Measurements from ENCODE around the gene MRGPRF. TPM values are rescaled to one million over a fixed set of nuclear protein-coding genes. Genes with fewer than 3 reads are reported as not detected.

Gene MRGPRF, protein sequence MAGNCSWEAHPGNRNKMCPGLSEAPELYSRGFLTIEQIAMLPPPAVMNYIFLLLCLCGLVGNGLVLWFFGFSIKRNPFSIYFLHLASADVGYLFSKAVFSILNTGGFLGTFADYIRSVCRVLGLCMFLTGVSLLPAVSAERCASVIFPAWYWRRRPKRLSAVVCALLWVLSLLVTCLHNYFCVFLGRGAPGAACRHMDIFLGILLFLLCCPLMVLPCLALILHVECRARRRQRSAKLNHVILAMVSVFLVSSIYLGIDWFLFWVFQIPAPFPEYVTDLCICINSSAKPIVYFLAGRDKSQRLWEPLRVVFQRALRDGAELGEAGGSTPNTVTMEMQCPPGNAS
- total RNA-seq (2014; rRNA removed; shearing (Covaris generic)): 0.35 and 0.51 TPM in 2 replicates

DNA sequence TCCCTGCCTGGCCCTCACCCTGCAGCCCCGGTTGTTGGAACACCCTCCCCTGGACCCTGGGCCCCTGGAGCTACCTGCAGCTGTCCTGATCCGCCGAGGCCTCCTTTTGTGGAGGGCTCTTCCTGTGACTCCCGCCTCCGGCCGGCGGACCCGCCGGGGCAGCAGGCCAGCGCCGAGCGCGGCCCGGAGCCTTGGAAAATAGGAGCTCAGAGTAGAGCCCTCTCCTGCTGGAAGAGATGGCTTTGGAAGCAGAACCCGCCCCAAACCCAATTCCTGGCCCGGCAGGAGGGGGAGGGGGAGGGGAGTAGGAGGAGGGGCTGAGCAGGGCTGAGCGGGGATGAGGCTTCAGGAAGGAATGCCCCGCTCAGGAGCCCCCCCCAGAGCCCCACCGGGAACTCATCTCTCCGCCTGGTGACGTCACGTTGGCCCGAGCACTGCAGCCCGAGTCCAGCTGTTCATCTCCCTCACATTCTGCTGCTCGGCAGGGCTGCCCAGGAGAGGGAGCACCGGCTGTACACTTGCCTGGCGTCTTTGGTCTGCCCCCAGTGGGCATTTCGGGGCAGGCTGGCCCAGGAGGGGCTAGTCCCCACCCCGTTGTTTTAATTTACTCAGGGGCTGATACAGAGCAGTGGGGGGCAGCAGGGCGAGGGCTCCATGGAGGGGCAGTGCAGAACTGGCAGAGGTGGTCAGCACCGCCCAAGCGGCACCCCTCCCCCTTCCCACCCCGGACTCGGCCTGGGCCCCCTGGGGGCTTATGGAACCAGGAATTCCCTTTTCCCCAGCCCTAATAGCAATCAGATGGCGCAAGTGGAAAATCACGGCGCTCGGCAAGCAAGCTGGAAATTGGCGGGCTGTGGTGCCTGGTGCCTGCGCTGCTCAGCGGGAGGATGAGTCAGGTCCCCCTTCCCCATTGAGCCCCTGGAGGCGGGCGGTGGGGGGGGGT lies at the start of gene MRGPRF:
MRGPRF (minus strand) TSS at position 238 of the 943 bp plus-strand sequence. CDS start 3,345 bp downstream, outside the sequence.
- H3K27ac ChIP-seq: no peak within 1 kb of the TSS
- H3K27me3 ChIP-seq: no peaks in the 10 kb centered on the region; the same call in 1 of the 2 replicates
- H3K4me1 ChIP-seq: peaks cover 13% of the 10 kb centered on the region; the same call in 1 of the 2 replicates
- H3K36me3 ChIP-seq: no peaks in the 10 kb centered on the region
- DNase-seq: peak; percentile 72 to 73
- peak within 1 kb of the TSS; percentile 49 for H3K4me3 ChIP-seq
- no peaks in the 10 kb centered on the region for H3K9me3 ChIP-seq (replicated peaks)

DNA sequence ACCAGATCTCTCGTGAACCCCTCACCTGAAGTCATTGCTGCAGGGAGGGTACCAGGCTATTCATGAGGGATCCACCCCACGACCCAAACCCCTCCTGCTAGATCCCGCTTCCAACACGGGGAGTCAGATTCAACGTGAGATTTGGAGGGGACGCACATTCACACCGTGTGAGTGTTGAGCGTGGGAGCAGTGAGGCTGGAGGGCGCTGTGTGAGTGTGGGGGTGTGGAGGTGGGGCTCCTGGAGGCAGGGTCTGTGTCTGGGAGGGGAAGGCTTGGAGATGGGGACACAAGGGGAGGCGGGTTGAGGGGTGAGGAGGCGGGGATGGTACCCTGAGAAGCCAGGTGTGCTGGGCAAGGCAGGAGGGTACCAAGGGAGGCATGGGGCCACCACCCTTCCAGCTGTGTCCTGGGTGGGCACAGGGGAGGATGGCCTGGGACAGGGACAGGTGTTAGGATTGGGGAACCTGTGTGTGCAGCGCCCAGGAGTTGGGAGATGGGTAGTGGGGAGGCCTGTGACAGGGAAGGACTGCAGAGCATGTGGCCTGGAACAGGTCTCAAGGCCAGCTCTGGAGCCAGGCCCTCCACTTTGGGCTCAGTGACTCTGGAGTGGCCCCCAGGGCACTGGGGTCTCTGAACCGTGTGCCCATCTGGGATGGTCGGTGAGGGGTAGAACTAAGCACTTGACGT lies 49.3 kb upstream of the MRGPRF start:
- no peaks in the 10 kb centered on the region for H3K27me3 ChIP-seq
- no peak overlapping the region for H3K4me3 ChIP-seq
- no peak overlapping the region for H3K27ac ChIP-seq
- DNase-seq: no peak
- no peaks in the 10 kb centered on the region for H3K9me3 ChIP-seq (replicated peaks)
- no peaks in the 10 kb centered on the region for H3K4me1 ChIP-seq
- H3K36me3 ChIP-seq: no peaks in the 10 kb centered on the region

DNA sequence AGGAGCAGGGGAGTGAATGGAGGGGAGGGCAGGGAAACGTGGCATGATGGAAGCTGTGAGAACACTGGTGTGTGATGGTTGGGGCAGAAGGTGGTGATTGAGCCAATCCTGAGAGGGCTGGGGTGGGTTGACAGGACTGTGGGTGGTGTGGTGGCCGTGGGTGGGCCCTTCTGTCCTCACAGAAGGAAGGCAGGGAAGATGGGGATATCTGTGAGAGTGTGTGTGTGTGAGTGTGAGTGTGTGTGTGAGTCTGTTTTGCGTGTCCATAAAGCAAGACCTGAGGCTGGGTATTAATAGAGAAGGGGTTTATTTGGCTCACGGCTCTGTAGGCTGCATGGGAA lies 48.6 kb upstream of the MRGPRF start:
- H3K36me3 ChIP-seq: no peaks in the 10 kb centered on the region
- no peak overlapping the region for H3K27ac ChIP-seq
- H3K9me3 ChIP-seq (replicated peaks): no peaks in the 10 kb centered on the region
- DNase-seq: no peak
- H3K27me3 ChIP-seq: no peaks in the 10 kb centered on the region
- no peaks in the 10 kb centered on the region for H3K4me1 ChIP-seq
- no peak overlapping the region for H3K4me3 ChIP-seq

DNA sequence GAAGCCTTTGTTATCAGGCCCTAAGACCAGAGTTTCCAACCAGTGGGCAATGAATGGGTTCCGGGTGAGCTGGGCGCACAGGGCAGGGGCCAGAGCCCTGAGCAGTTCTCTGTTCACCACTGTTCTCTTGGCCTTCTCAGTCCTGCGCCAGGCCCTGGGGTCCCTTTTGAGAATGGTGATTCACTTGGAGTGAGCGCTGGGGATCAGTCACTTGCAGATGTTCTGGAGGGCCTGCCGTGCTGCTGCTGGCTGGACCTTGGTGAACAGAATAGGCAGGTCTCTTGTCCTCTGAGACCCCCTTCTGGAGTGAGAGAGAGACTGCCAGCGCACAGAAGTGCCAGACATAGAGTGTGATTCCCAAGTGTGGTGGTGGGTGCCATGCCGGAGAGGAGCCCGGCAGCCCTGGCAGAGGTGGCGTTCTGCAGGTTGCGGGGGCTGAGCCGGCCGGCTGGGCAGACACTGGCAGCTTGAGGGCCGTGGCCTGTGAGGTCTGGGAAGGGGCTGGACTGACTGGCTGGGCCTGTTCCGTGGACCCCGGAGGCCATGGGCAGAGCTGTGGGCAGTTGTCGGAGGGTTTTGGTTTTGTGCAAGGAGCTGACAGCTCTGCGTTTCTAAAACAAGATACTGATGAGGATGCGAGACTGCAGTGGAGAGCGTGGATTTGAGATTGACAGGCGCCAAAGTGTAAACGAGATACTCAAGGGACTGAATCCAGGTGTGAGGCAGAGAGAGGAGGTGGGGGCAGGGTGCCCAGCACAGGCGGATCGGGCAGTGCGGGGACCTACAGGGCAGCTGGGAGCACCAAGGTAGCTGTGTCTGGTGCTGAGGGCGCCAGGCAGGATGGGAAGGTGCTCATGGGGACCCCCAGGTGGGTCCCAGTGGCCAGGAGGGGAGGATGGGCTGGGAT lies 48.0 kb upstream of the MRGPRF start:
- Histone ChIP-seq H3K27me3 (no peaks in the 10 kb centered on the region), H3K36me3 (no peaks in the 10 kb centered on the region)
- no peak for DNase-seq

DNA sequence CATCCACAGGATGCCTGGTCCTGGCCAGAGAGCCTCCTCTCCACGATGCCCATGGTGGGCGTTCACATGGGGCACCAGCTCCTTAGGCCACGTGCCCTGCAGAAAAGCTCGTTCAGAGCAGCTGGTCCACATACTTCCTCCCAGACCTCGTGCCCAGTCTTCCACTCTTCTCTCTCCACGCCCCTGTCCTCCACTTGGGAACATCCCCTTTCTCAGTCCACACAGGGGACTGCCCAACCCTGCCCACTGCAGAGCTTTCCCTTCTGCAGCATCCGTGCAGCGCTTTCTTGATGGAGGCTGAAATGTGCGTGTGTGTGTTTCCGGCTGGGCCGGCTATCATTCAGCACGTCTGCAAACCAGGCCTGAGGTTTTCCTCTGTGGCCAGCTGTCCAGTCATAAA lies 46.9 kb upstream of the MRGPRF start:
- Histone ChIP-seq H3K4me3 (no peak overlapping the region), H3K27ac (no peak overlapping the region), H3K9me3 (replicated peaks) (no peaks in the 10 kb centered on the region), H3K27me3 (no peaks in the 10 kb centered on the region), H3K4me1 (no peaks in the 10 kb centered on the region), H3K36me3 (no peaks in the 10 kb centered on the region)
- DNase-seq: no peak

More for the DNA sequence above, 48.0 kb upstream of the MRGPRF start:
- Histone ChIP-seq H3K27ac (no peak overlapping the region), H3K4me3 (no peak overlapping the region), H3K4me1 (no peaks in the 10 kb centered on the region), H3K9me3 (replicated peaks) (no peaks in the 10 kb centered on the region)

DNA sequence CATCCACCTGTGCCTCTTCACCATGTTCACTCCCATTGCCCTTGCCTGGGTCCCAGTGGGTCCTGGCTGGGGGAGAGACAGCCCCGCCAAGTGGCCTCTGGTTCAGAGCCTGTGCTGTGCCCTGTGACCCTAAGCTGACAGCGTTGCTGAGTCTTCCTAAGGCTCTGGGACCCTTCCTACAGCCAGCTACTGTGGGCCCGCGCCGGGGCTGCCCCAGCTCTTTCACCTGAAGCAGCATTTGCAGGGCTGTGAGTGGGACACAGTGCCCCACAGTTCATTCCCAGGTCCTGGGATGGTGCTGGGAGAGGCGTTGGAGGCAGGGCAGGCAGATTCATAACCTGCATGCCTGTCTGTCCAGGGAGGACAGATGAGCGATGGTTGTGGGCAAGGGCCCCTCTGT lies 46.4 kb upstream of the MRGPRF start:
- no peaks in the 10 kb centered on the region for H3K4me1 ChIP-seq
- no peak overlapping the region for H3K4me3 ChIP-seq
- no peaks in the 10 kb centered on the region for H3K9me3 ChIP-seq (replicated peaks)
- no peaks in the 10 kb centered on the region for H3K36me3 ChIP-seq
- no peak overlapping the region for H3K27ac ChIP-seq
- no peak for DNase-seq
- no peaks in the 10 kb centered on the region for H3K27me3 ChIP-seq

DNA sequence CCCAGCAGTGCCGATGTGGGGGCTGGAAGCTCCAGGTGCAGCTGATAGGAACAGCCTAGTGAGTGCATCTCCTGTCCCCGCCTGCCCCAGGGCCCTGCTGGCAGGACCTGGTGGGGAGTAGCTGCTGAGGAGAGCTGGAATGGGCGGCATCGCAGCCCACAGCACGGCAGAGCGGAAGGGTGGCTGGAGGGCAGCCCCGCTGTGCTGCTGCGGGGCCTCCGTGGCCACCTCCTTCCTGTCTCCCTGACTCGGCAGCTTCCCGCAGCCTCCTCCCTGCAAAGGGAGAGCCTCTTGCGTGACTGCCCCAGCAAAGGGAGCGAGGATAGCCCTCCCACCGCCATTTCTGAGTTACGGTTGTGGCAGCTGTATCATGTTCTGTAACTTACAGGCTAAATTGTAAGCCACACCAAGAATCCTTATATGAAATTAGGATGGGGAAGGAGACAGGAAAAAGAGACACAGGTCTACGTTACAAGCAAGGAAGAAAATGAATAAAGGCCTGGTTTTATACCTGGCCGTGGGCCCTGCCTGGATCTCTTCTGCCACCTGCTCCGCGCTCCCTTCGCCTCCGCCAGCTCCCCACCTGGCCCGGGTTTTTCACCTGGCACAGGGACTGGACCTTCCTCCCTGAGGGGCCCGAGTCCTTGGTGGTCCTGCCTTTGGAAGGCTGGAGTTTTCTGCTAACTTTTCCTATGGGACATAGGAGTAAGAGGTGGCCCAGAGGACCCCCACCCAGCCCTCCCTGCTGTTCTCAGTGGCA lies 45.6 kb upstream of the MRGPRF start:
- no peak overlapping the region for H3K27ac ChIP-seq
- H3K4me1 ChIP-seq: no peaks in the 10 kb centered on the region
- DNase-seq: no peak
- H3K4me3 ChIP-seq: no peak overlapping the region
- no peaks in the 10 kb centered on the region for H3K9me3 ChIP-seq (replicated peaks)
- no peaks in the 10 kb centered on the region for H3K36me3 ChIP-seq
- H3K27me3 ChIP-seq: no peaks in the 10 kb centered on the region

DNA sequence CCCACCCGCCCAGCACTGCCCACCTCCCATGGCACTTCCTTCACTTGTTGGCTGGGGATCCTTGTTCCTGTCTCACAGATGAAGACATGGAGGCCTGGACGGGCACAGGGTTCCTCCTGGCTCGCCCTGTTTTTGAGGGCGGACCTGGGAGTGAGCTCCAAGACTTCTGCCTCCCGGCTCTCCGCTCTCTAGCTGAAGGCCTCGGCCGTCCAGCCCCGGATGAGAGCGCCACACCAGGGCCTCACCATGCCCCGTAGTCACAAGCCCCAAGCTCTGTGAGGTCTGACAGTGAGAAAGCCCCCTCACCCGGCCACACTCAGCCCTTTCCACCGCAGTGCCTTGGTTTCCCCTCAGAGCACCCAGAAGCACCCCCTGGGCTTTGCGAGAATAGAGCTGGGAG lies 44.8 kb upstream of the MRGPRF start:
- Histone ChIP-seq H3K9me3 (replicated peaks) (no peaks in the 10 kb centered on the region), H3K4me1 (peaks cover 4% of the 10 kb centered on the region), H3K36me3 (no peaks in the 10 kb centered on the region), H3K4me3 (no peak overlapping the region), H3K27ac (no peak overlapping the region), H3K27me3 (no peaks in the 10 kb centered on the region)
- DNase-seq: no peak

DNA sequence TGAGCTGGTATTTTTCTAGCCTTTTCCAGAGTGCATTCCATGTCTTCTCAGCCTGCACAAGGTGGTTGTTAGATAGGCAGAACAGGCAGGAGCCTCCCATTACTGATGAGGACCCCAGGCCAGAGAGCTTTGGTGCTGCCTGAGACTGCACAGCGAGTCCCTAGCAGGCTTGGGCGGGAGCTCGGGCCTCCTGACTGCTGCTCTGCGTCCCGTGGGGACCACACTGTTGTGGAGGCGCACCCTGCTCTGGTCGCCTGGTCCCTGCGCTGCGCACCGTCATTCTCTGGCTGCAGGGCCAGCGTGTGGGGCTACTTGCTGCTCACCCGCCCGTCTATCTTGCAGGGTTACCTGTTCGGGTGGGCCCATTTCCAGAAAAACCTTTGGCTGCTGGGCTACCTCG lies 44.2 kb upstream of the MRGPRF start:
- Histone ChIP-seq H3K27ac (no peak overlapping the region), H3K36me3 (no peaks in the 10 kb centered on the region), H3K27me3 (no peaks in the 10 kb centered on the region), H3K4me3 (no peak overlapping the region), H3K4me1 (peaks cover 9% of the 10 kb centered on the region), H3K9me3 (replicated peaks) (no peaks in the 10 kb centered on the region)
- DNase-seq: no peak

DNA sequence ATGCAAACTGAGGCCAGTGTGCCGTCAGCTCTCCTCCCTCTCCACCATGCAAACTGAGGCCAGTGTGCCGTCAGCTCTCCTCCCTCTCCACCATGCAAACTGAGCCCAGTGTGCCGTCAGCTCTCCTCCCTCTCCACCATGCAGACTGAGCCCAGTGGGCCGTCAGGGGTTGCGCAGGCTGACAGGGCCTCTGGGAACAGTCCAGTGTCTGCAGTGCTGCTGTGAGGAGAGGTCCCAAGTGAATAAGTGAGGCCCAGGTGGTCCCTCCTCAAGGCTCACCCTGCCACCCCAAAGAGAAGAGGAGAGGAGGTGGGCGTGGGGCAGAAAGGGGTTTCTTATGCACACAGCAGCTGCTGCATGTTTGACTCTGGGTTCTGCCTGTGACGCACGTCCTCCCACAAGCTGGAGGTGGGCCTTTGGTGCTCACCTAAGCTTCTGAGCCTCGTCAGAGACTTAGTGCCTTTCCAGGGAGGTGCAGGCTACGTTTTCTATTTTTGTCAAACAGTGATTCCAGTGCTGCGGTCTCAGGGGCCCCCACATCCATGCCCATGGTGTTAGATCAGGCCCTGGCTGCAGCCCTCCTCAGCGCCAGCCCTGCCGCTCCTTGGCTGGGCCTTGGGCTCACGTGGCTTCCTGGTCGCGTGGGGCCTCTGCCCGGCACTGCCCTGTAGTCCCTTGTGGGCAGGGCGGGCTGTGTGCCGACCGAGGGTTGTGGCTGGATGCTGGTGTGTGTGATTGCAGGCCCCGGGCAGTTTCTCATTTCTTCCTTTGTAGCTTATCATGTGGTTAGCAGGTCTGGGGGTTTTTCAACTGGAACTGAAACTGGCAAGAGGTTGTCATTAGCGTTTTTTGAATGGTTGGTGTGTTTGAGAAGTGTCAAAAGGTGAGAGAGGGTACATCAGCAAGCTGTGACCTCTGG lies 42.8 kb upstream of the MRGPRF start:
- Histone ChIP-seq H3K27me3 (no peaks in the 10 kb centered on the region), H3K9me3 (replicated peaks) (no peaks in the 10 kb centered on the region), H3K27ac (no peak overlapping the region), H3K4me3 (no peak overlapping the region), H3K4me1 (peaks cover 11% of the 10 kb centered on the region), H3K36me3 (no peaks in the 10 kb centered on the region)
- no peak for DNase-seq

DNA sequence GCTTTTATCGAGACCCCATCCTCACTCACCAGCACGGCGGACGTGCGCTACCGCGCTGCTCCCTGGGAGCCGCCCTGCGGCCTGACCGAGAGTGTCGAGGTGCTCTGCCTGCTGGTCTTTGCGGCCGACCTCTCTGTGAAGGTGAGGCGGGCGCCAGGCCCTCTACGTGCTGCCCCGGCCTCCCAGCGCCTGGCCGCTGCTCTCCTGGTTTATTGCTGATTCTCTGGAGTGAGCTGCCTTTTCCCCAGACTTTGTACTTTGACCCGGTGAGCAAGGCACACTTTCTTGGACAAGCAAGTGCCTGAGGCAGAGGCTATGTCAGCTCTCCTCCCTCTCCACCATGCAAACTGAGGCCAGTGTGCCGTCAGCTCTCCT lies 42.2 kb upstream of the MRGPRF start:
- Histone ChIP-seq H3K27me3 (no peaks in the 10 kb centered on the region), H3K36me3 (no peaks in the 10 kb centered on the region), H3K9me3 (replicated peaks) (no peaks in the 10 kb centered on the region), H3K4me3 (no peak overlapping the region), H3K4me1 (peaks cover 11% of the 10 kb centered on the region), H3K27ac (no peak overlapping the region)
- DNase-seq: no peak

DNA sequence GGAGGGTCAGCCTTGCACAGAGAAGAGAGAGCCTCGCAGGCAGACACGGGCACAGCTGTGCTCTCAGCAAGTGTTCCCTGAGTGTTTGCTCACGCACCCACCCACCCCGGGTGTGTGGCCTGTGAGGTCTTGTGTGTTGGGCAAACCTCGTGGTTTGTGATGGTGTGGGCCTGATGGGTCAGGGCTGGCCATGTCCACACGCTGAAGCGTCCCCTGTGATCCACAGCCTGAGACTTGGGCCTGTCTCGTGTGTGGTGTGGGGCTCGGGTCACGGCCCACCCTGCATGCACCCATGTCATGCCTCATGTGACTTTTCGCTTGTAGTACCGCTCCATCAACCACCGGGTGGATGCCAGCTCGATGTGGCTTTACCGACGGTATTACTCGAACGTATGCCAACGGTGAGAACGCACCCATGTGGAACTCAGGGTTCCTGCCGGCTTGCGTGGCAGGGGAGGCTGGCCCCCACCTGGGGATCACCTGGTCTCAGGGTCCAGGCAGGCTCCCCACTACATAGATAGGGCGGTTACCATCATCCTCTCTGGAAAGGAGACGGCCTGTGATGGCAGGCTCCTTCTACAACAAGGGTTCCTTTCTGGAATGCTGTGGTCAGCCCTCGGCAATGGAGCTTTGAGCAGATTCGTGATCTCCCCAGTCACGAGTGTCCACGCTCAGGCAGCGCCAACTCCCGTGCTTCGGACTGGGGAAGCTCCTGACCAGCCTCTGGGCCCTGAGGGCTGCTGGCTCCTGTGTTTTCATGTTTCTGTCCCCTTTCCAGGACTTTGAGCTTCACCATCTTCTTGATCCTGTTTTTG lies 41.6 kb upstream of the MRGPRF start:
- no peaks in the 10 kb centered on the region for H3K9me3 ChIP-seq (replicated peaks)
- no peaks in the 10 kb centered on the region for H3K27me3 ChIP-seq
- no peak overlapping the region for H3K4me3 ChIP-seq
- DNase-seq: no peak
- no peaks in the 10 kb centered on the region for H3K36me3 ChIP-seq
- H3K27ac ChIP-seq: no peak overlapping the region
- H3K4me1 ChIP-seq: peaks cover 11% of the 10 kb centered on the region

Measured in SJCRH30 (cell line).